HepG2 (cell line): ENCODE measurements around the gene PLA2G4D. TPM values are rescaled to one million over a fixed set of nuclear protein-coding genes. Genes with fewer than 3 reads are reported as not detected.

ENCODE experiments used
- ATAC-seq: fragments of 200-7000 bp; cut with Tn5 transposase; 3 replicates; pipeline ENCODE4 v1.9.1; 2020; ENCODE audit warnings: mild to moderate bottlenecking, moderate library complexity
- BruUV-seq: library from RNA; stranded (reverse); fragments of 400-500 nt; replicated peaks from 2 replicates; lab custom pipeline; 2021; lab: Mats Ljungman, UMichigan
- CTCF ChIA-PET: fragments of 300-600 bp; formaldehyde crosslinking; extraction: SDS; loops from one replicate; lab custom pipeline; 2021; ENCODE audit warnings: low total read pairs, inconsistent platforms, low intra/inter-chr PET ratio; lab: Yijun Ruan, JAX
- POLR2A ChIA-PET: fragments of 350-600 bp; sonication (Branson Sonifier 250); formaldehyde crosslinking; loops from one replicate; lab custom pipeline; 2020; ENCODE audit warnings: antibody characterized with exemption, inconsistent platforms; lab: Yijun Ruan, JAX
- DNase-seq: peaks from one replicate; pipeline ENCODE4 v3.0.0-alpha.2; 2015; ENCODE audit warnings: low spot score
- FAIRE-seq: peaks from 3 replicates; lab custom pipeline; 2011; peaks lifted over from hg19 to GRCh38; lab: Jason Lieb, UNC
- H2AFZ ChIP-seq: one replicate; pipeline ENCODE4 v1.6.1; 2011; ENCODE audit warnings: low read length, inconsistent platforms
- H3K27ac ChIP-seq: fragments of 300-600 bp; 3 replicates; pipeline ENCODE4 v1.8.0; 2011; ENCODE audit warnings: mixed run types, mild to moderate bottlenecking, mixed read lengths, low read length, inconsistent platforms; ENCODE audit not compliant: insufficient read depth; ENCODE audit errors: extremely low read length
- H3K27me3 ChIP-seq, 2 experiments: fragments of 200-600 bp in 1 of 2; 2 replicates in 1 of 2; 3 replicates in 1 of 2; pipeline versions ENCODE4 v1.6.0 to v1.8.0; 2011; ENCODE audit warnings: low read length in 2 of 2, mild to moderate bottlenecking in 2 of 2, moderate library complexity in 2 of 2, inconsistent platforms in 1 of 2; ENCODE audit not compliant: insufficient read depth in 2 of 2, control insufficient read depth in 1 of 2
- H3K36me3 ChIP-seq, 2 experiments: fragments of 200-600 bp in 1 of 2; replicated peaks in 1 of 2; 2 replicates in 1 of 2; 3 replicates in 1 of 2; pipeline versions ENCODE4 v1.5.1 to v1.8.0; 2011; ENCODE audit warnings: low read length in 2 of 2, inconsistent platforms in 1 of 2; ENCODE audit not compliant: insufficient read depth in 2 of 2, control insufficient read depth in 1 of 2
- H3K4me1 ChIP-seq: 2 replicates; pipeline ENCODE4 v1.5.1; 2012; ENCODE audit warnings: low read length, inconsistent platforms; ENCODE audit not compliant: insufficient read depth
- H3K4me2 ChIP-seq: 2 replicates; pipeline ENCODE4 v1.6.0; 2011; ENCODE audit warnings: low read depth, low read length, inconsistent platforms
- H3K4me3 ChIP-seq, 3 experiments: fragments of 200-600 bp in 1 of 3; sonication (generic), shearing (Covaris generic) in 1 of 3; replicated peaks in 1 of 3; 2 replicates each; pipeline ENCODE4 v1.5.1; 2011 to 2016; ENCODE audit warnings: low read length in 3 of 3, inconsistent platforms in 2 of 3, low read depth in 2 of 3, mild to moderate bottlenecking in 2 of 3, control low read depth in 1 of 3, mixed read lengths in 1 of 3; ENCODE audit not compliant: insufficient read depth in 1 of 3
- H3K79me2 ChIP-seq: one replicate; pipeline ENCODE4 v1.6.1; 2011; ENCODE audit warnings: low read length, inconsistent platforms; ENCODE audit not compliant: insufficient read depth
- H3K9ac ChIP-seq: 2 replicates; pipeline ENCODE4 v1.6.0; 2011; ENCODE audit warnings: mild to moderate bottlenecking, low read depth, low read length, inconsistent platforms; ENCODE audit not compliant: insufficient read depth
- H3K9me3 ChIP-seq: 2 replicates; pipeline ENCODE4 v1.5.1; 2012; ENCODE audit warnings: mild to moderate bottlenecking, low read length
- H4K20me1 ChIP-seq: 2 replicates; pipeline ENCODE4 v1.6.0; 2011; ENCODE audit warnings: inconsistent platforms, mild to moderate bottlenecking, low read length, moderate library complexity; ENCODE audit not compliant: insufficient read depth
- ARNTL ChIP-seq: sonication (generic); formaldehyde crosslinking; IDR thresholded peaks from 2 replicates; pipeline ENCODE4 v1.4.0; 2020; ENCODE audit warnings: mild to moderate bottlenecking, missing genetic modification reagents
- CEBPB ChIP-seq: IDR thresholded peaks from 2 replicates; pipeline ENCODE4 v1.6.1; 2011; ENCODE audit warnings: low read depth, low read length, improper control_type of control experiment, borderline replicate concordance
- ELF4 ChIP-seq: sonication (generic); formaldehyde crosslinking; IDR thresholded peaks from 2 replicates; pipeline ENCODE4 v1.5.0; 2020; ENCODE audit warnings: missing genetic modification reagents, mild to moderate bottlenecking, moderate library complexity, borderline replicate concordance
- EP300 ChIP-seq, 3 experiments: sonication (generic) in 1 of 3; formaldehyde crosslinking in 1 of 3; IDR thresholded peaks; 2 replicates each; pipeline versions ENCODE4 v1.5.1 to v1.6.1; 2011 to 2020; ENCODE audit warnings: low read depth in 2 of 3, low read length in 2 of 3, borderline replicate concordance in 1 of 3, improper control_type of control experiment in 1 of 3, mild to moderate bottlenecking in 1 of 3, missing genetic modification reagents in 1 of 3, moderate library complexity in 1 of 3
- HDAC1 ChIP-seq: sonication (generic); formaldehyde crosslinking; IDR thresholded peaks from 2 replicates; pipeline ENCODE4 v1.5.1; 2020; ENCODE audit warnings: mild to moderate bottlenecking, missing genetic modification reagents
- HNRNPUL1 ChIP-seq: fragments of 200-400 bp; formaldehyde crosslinking; IDR thresholded peaks from 2 replicates; pipeline ENCODE4 v1.6.1; 2017; ENCODE audit warnings: low read depth, mild to moderate bottlenecking, low read length, moderate library complexity
- MYC ChIP-seq: sonication (generic); formaldehyde crosslinking; IDR thresholded peaks from 2 replicates; pipeline ENCODE4 v1.9.0; 2021; ENCODE audit warnings: missing genetic modification reagents, borderline replicate concordance
- PHF8 ChIP-seq: sonication (generic); formaldehyde crosslinking; IDR thresholded peaks from 2 replicates; pipeline ENCODE4 v1.5.0; 2020; ENCODE audit warnings: missing genetic modification reagents
- SRF ChIP-seq: IDR thresholded peaks from 2 replicates; pipeline ENCODE4 v1.6.1; 2011; ENCODE audit warnings: mild to moderate bottlenecking, low read depth, low read length, moderate library complexity
- SUZ12 ChIP-seq: fragments of 150-350 bp; IDR thresholded peaks from 2 replicates; pipeline ENCODE4 v1.6.1; 2014; ENCODE audit warnings: low read depth, low read length
- ZKSCAN1 ChIP-seq: fragments of 150-350 bp; IDR thresholded peaks from 2 replicates; pipeline ENCODE4 v1.6.1; 2014; ENCODE audit warnings: low read length
- ZNF350 ChIP-seq: sonication (generic); formaldehyde crosslinking; IDR thresholded peaks from 2 replicates; pipeline ENCODE4 v1.4.0; 2020; ENCODE audit warnings: mild to moderate bottlenecking, low read depth, missing genetic modification reagents, borderline replicate concordance
- ZNF549 ChIP-seq: sonication (generic); formaldehyde crosslinking; IDR thresholded peaks from 2 replicates; pipeline ENCODE4 v1.5.0; 2020; ENCODE audit warnings: missing genetic modification reagents
- ZNF558 ChIP-seq: sonication (generic); formaldehyde crosslinking; IDR thresholded peaks from 2 replicates; pipeline ENCODE4 v1.9.0; 2022; ENCODE audit warnings: mild to moderate bottlenecking, missing genetic modification reagents, borderline replicate concordance
- ZNF615 ChIP-seq: sonication (generic); formaldehyde crosslinking; IDR thresholded peaks from 2 replicates; pipeline ENCODE4 v1.5.0; 2020; ENCODE audit warnings: mild to moderate bottlenecking, missing genetic modification reagents, borderline replicate concordance
- ZNF792 ChIP-seq: IDR thresholded peaks from 2 replicates; pipeline ENCODE4 v1.6.1; 2016
- whole genome bisulfite sequencing: methylation state at CpG from one replicate; pipeline ENCODE4 v1.1.6; 2017; ENCODE audit warnings: low lambda C conversion rate; 5-methylcytosine and 5-hydroxymethylcytosine counted together
- in situ Hi-C: cut with HindIII; loops from 2 replicates; pipeline ENCODE4 v1.10.0; 2017; ENCODE audit warnings: low pct_unique_long_range_greater_than_20kb; ENCODE audit not compliant: extremely low pct_ligation_motif_present
- intact Hi-C: fragments of 100-400 bp; cut with micrococcal nuclease; formaldehyde crosslinking; loops from one replicate; pipeline ENCODE4 v1.10.0; 2022; ENCODE audit not compliant: unreplicated experiment
- polyA plus RNA-seq, 8 experiments: library from polyadenylated mRNA; depleted of rRNA in 3 of 8; stranded (reverse) in 7 of 8; unstranded in 1 of 8; fragments of >200 nt; fragmentation: Illumina TruSeq in 4 of 8; extraction: Trizol in 4 of 8; gene quantifications; 2 replicates each; pipeline versions ENCODE4 v1.2.1 to v1.2.3, GENCODE V29; 2011 to 2016; ENCODE audit warnings: low read depth in 4 of 8, missing spikeins in 1 of 8, mixed read lengths in 1 of 8; ENCODE audit not compliant: insufficient read depth in 1 of 8
- total RNA-seq, 5 experiments: library from RNA; depleted of rRNA; stranded (reverse); fragments of >200 nt; fragmentation: Illumina TruSeq; extraction: Trizol; gene quantifications; 2 replicates each; pipeline ENCODE4 v1.2.3, GENCODE V29; 2016; ENCODE audit warnings: low read depth in 1 of 5

PLA2G4D gene
- total and polyA plus RNA-seq, 2 of the 13 experiments (the other 11 are each of a cell fraction or from before 2014, with no cell fraction given), result 0.04 to 0.21 TPM

- H4K20me1 ChIP-seq, result no peaks in the 10 kb centered on the region
- in situ Hi-C loops (no loop called here), intact Hi-C loops (no loop called here)
- CTCF ChIA-PET, result no interaction called here
- no peak overlapping the region for H3K9ac ChIP-seq
- no peak overlapping the region for H3K4me2 ChIP-seq
- H3K79me2 ChIP-seq, result no peaks in the 10 kb centered on the region
- H3K36me3 ChIP-seq, result no peaks in the 10 kb centered on the region
- no peaks in the 10 kb centered on the region for H3K9me3 ChIP-seq
- POLR2A ChIA-PET, result no interaction called here
- H2AFZ ChIP-seq, result no peak overlapping the region
- peaks cover 2 to 19% of the 10 kb centered on the region in 2 experiments; a peak in 3 of 5 replicates for H3K27me3 ChIP-seq
- no TSS peak for BruUV-seq
- 30% methylated on average over 5 of the region's 6 CpGs for WGBS
- DNase-seq, result no peak
- no peak overlapping the region for H3K4me3 ChIP-seq
- H3K27ac ChIP-seq, result no peak overlapping the region
- ATAC-seq, result no peak
- no peak for FAIRE-seq
- peaks cover 13% of the 10 kb centered on the region for H3K4me1 ChIP-seq
- TF ChIP-seq EP300 (IDR thresholded peaks at IDR 0.05; ENCODE audit: low read depth in 2 of 2, low read length in 2 of 2), result no peak
- no peak for TF ChIP-seq EP300 (CRISPR knock-in tag; IDR thresholded peaks at IDR 0.05; ENCODE audit: borderline replicate concordance)
- no peak for TF ChIP-seq ELF4 (CRISPR knock-in tag)
- TF ChIP-seq CEBPB, result peak; percentile 68; the same call in 1 of the 2 replicates
- TF ChIP-seq ZNF558 (CRISPR knock-in tag), result no peak
- no peak for TF ChIP-seq ZKSCAN1
- no peak for TF ChIP-seq HDAC1 (CRISPR knock-in tag)
- no peak for TF ChIP-seq ZNF792 (CRISPR knock-in tag)
Measured at GRCh38 chr15:42121021-42121420, 26.7 kb upstream of the PLA2G4D start.

GRCh38 chr15:42120285-42120684, 25.9 kb upstream of the PLA2G4D start:
- no peak for DNase-seq
- no peaks in the 10 kb centered on the region for H4K20me1 ChIP-seq
- intact Hi-C loops (no loop called here), in situ Hi-C loops (no loop called here)
- 47% methylated on average over 1 of the region's 1 CpG for WGBS
- no peak overlapping the region for H3K4me2 ChIP-seq
- ATAC-seq, result no peak
- H3K79me2 ChIP-seq, result no peaks in the 10 kb centered on the region
- POLR2A ChIA-PET, result no interaction called here
- no peaks in the 10 kb centered on the region for H3K36me3 ChIP-seq
- no peak overlapping the region for H3K4me3 ChIP-seq
- no TSS peak for BruUV-seq
- CTCF ChIA-PET, result no interaction called here
- no peak overlapping the region for H3K9ac ChIP-seq
- H3K27me3 ChIP-seq, result peaks cover 2 to 16% of the 10 kb centered on the region in 2 experiments; a peak in 3 of 5 replicates
- H3K4me1 ChIP-seq, result peaks cover 13% of the 10 kb centered on the region
- FAIRE-seq, result no peak
- no peaks in the 10 kb centered on the region for H3K9me3 ChIP-seq
- H2AFZ ChIP-seq, result no peak overlapping the region
- no peak overlapping the region for H3K27ac ChIP-seq
- TF ChIP-seq PHF8 (CRISPR knock-in tag) (no peak), SRF (no peak), SUZ12 (no peak), ZNF558 (CRISPR knock-in tag) (no peak), ZNF615 (CRISPR knock-in tag) (no peak), MYC (no peak), HNRNPUL1 (no peak), ZNF549 (CRISPR knock-in tag) (no peak), ZNF350 (CRISPR knock-in tag) (no peak), ARNTL (no peak)
